GM10248 (cell line): Measurements from ENCODE around the gene ANXA10.
A peak's percentile ranks its signal among the peaks of the same experiment; 100 is the strongest.

Experiments
- CTCF ChIA-PET: fragments of 300-600 bp; sonication (Branson Sonifier 250); formaldehyde crosslinking; extraction: SDS; loops from one replicate; lab custom pipeline; 2021; ENCODE audit warnings: antibody characterized with exemption; lab: Yijun Ruan, JAX
- POLR2A ChIA-PET: fragments of 350-650 bp; sonication (Branson Sonifier 250); formaldehyde crosslinking; extraction: SDS; loops from one replicate; lab custom pipeline; 2020; ENCODE audit warnings: antibody characterized with exemption; lab: Yijun Ruan, JAX
- DNase-seq: peaks from one replicate; pipeline ENCODE4 v3.0.0; 2012; ENCODE audit errors: extremely low spot score
- CTCF ChIP-seq: IDR thresholded peaks from 2 replicates; pipeline ENCODE4 v1.5.1; 2012; ENCODE audit warnings: mild to moderate bottlenecking, low read depth; ENCODE audit errors: extremely low read depth, missing control alignments, control extremely low read depth

ANXA10 gene

GRCh38 chr4:168063031-168063430 lies 29.3 kb upstream of the ANXA10 start:
- ChIA-PET POLR2A (no interaction called here), CTCF (interaction anchor here (1.0 to 1.2 kb wide), 2 partner anchors 9 to 12 kb away, joined by 3 to 4 read pairs; no protein-coding TSS in a partner anchor)
- no peak for DNase-seq
- TF ChIP-seq CTCF: no peak

- CTCF ChIA-PET: interaction anchor here (1.1 to 1.2 kb wide), 2 partner anchors 13 to 1905 kb away, joined by 3 read pairs; no protein-coding TSS in a partner anchor
- POLR2A ChIA-PET: no interaction called here
- no peak for DNase-seq
- no peak for TF ChIP-seq CTCF
Measured at GRCh38 chr4:168070903-168071302, 21.4 kb upstream of the ANXA10 start.

- no peak for DNase-seq
- TF ChIP-seq CTCF: no peak
- ChIA-PET CTCF (interaction anchor here (1.1 kb wide), 1 partner anchor 13 kb away, joined by 3 read pairs; no protein-coding TSS in a partner anchor), POLR2A (no interaction called here)
Measured at GRCh38 chr4:168071304-168071703, 21.0 kb upstream of the ANXA10 start.

GRCh38 chr4:168074861-168075260 lies 17.5 kb upstream of the ANXA10 start:
- TF ChIP-seq CTCF: no peak
- no peak for DNase-seq
- POLR2A ChIA-PET: no interaction called here
- CTCF ChIA-PET: interaction anchor here (1.2 kb wide), 1 partner anchor 12 kb away, joined by 3 read pairs; no protein-coding TSS in a partner anchor

- peak; percentile 69 for TF ChIP-seq CTCF
- CTCF ChIA-PET: no interaction called here
- DNase-seq: peak; percentile 31
- POLR2A ChIA-PET: no interaction called here
Measured at GRCh38 chr4:168076989-168077725, 15.2 kb upstream of the ANXA10 start.

- ChIA-PET CTCF (no interaction called here), POLR2A (no interaction called here)
- no peak for DNase-seq
- no peak for TF ChIP-seq CTCF
Measured at GRCh38 chr4:168077726-168078239, 14.6 kb upstream of the ANXA10 start.
